GM21367 (cell line): Measurements from ENCODE around the gene ARID1B.

Source experiments
- ATAC-seq: cut with Tn5 transposase; IDR thresholded peaks from one replicate; pipeline ENCODE4 v1.9.1; 2021; ENCODE audit not compliant: unreplicated experiment

ARID1B gene

GRCh38 chr6:157253017-157253416 is 475.8 kb downstream of the ARID1B start:
- no peak for ATAC-seq

- no peak for ATAC-seq
These were observed 476.5 kb downstream of the ARID1B start for GRCh38 chr6:157253699-157254098.

GRCh38 chr6:157254538-157254937 is 477.4 kb downstream of the ARID1B start:
- no peak for ATAC-seq

- ATAC-seq: no peak
These were observed 477.9 kb downstream of the ARID1B start for GRCh38 chr6:157255079-157255478.

GRCh38 chr6:157258878-157259277 is 481.7 kb downstream of the ARID1B start:
- no peak for ATAC-seq

- no peak for ATAC-seq
These were observed 482.3 kb downstream of the ARID1B start for GRCh38 chr6:157259443-157259842.
